Measurements from ENCODE around the gene ZNF593OS.

ZNF593OS gene

DNA sequence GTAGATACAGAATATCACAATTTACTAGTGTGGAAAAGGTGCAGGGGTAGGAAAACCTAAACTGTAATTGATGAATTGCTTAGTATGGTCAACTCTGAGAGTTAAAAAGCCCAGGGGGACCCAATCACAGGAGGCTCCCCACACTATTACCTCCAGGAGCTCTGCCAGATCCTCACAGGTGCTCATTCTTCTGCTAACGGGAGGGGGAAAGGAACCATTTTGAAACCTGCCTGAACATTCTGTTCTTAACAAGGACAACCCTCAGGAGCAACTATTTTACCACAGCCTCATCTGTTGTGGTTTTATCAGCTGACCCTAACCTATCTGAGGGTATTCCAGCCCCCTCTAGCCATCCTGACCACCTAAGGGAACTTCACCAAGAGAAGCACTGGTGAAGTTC, 40.9 kb downstream of the ZNF593OS start:
- no peak for TF ChIP-seq CTCF (IDR thresholded peaks at IDR 0.05; ENCODE audit: extremely low read depth, missing control alignments)
- no peak for DNase-seq (ENCODE audit: low spot score)

DNA sequence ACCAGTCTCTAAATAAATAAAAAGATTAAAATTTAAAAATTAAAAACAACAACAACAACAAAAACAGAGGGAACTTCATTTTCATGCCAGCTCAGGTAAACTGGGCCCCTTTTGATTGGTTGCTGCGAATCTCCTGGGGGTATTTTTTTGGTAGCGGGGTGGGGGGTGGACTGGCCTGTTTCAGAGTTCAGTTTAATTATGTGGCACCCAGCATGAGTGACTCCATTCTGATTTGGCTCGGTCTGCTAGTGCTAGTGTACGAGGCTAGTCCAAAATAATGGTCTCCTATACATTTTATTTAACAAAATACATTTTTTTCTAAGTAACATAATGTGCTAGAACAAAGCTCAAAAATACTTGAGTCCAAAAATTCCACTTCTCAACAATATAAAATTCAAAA, 41.9 kb downstream of the ZNF593OS start:
- no peak for DNase-seq (ENCODE audit: low spot score)
- TF ChIP-seq CTCF (IDR thresholded peaks at IDR 0.05; ENCODE audit: extremely low read depth, missing control alignments), result no peak

GRCh38 chr1:26127235-26128163, 44.1 kb downstream of the ZNF593OS start:
- no peak for DNase-seq (ENCODE audit: low spot score)
- no peak for TF ChIP-seq CTCF (IDR thresholded peaks at IDR 0.05; ENCODE audit: extremely low read depth, missing control alignments)

DNA sequence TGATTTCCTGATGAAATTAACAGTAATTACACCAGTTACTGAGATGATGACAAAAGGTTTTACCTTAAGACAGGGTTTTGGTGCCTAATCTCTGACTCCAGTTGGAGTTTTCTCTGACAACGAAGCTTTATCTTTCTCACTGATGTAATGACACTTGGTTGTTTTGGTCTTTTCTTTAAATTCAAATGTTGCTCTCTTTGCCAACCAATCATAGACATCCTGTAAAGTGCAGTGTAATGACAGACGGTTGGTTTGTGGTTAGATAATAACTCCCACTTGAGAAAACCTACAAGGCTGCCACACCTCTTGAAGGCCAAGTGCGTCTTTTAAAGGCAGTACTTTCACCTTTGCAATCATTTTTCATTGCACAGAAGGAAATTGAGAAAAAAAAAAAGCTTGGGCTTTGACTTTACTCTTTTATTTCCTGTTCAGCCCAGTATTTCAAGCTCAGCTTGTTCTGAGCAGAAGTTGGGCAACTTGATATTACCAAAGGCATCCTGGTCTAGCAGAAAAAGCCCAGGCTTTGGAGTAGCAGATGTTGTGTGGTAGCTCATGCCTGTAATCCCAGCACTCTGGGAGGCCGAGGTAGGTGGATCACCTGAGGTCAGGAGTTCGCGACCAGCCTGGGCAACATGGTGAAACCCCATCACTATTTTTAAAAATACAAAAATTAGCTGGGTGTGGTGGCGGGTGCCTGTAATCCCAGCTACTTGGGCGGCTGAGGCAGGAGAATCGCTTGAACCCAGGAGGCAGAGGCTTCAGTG, 45.1 kb downstream of the ZNF593OS start:
- DNase-seq (ENCODE audit: low spot score), result peak; percentile 75
- TF ChIP-seq CTCF (IDR thresholded peaks at IDR 0.05; ENCODE audit: extremely low read depth, missing control alignments), result no peak

GRCh38 chr1:26125946-26126320, 45.7 kb downstream of the ZNF593OS start:
- DNase-seq (ENCODE audit: low spot score), result no peak
- TF ChIP-seq CTCF (IDR thresholded peaks at IDR 0.05; ENCODE audit: extremely low read depth, missing control alignments), result no peak

- TF ChIP-seq CTCF (IDR thresholded peaks at IDR 0.05; ENCODE audit: extremely low read depth, missing control alignments), result no peak
Measured at GRCh38 chr1:26125382-26125781, 46.2 kb downstream of the ZNF593OS start.

More at GRCh38 chr1:26125382-26125781, 46.2 kb downstream of the ZNF593OS start:
- DNase-seq (ENCODE audit: low spot score), result no peak
